Cortex of kidney (tissue), 1 donor: ENCODE measurements around the gene BFSP1.

Source experiments
- DNase-seq: peaks from one replicate; lab custom pipeline; 2025; lab: John Stamatoyannopoulos, UW

BFSP1 gene

DNA sequence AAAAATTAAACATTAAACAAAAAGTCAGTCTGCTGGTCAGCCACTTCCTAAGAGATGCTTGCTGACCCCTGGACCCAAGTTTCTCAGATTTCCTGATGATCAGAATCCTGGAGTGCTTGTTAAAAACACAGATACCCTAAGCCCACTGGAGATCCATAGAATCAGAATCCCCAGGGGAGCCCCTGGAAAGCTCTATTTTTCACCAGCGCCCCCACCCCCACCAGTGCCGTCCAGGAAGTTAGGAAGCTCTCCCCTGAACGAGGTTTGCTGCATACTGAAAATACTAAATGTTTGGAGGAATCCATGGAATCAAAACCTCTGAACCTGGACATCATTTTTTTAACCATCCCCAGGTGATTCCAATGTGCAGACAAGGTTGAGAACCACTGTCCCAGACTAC, 69.2 kb downstream of the BFSP1 start:
- DNase-seq: no peak

- no peak for DNase-seq
Measured at GRCh38 chr20:17460119-17460518, 71.1 kb downstream of the BFSP1 start.

GRCh38 chr20:17457588-17458190, 73.5 kb downstream of the BFSP1 start:
- no peak for DNase-seq

DNA sequence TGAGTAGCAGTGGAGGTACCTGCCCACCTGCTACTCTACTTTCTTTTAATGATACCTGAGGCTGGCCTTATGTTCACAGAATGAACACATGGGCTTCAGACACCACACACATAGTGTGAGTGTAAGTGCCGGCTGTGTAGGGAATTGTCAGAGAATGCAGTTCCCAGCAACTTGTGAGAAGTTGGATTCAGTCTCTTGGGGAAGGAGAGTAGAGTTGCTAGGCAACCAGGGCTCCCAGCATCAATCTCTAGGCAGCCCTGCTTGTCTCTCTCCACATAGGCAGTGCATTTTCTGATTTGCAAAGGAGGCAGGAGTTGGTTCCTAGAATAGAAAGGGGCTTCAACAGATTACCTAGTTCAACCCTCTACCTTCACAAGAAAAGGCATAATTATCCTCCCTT, 74.1 kb downstream of the BFSP1 start:
- DNase-seq: no peak

- no peak for DNase-seq
Measured at GRCh38 chr20:17456279-17456678, 74.9 kb downstream of the BFSP1 start.

DNA sequence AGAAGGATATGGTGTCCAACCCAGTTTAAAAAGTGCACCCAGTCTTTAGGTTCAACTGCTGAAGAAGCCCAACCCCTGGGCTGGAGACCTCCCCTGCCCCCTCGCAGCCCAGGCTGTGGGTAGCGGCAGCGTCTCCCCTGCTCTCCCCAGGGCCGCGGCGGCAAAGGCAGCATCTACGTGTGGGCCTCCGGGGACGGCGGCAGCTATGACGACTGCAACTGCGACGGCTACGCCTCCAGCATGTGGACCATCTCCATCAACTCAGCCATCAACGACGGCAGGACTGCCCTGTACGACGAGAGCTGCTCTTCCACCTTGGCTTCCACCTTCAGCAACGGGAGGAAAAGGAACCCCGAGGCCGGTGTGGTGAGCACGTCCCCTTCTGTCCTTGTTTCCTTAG, 77.6 kb downstream of the BFSP1 start:
- no peak for DNase-seq

GRCh38 chr20:17452441-17452840, 78.7 kb downstream of the BFSP1 start:
- DNase-seq: no peak

DNA sequence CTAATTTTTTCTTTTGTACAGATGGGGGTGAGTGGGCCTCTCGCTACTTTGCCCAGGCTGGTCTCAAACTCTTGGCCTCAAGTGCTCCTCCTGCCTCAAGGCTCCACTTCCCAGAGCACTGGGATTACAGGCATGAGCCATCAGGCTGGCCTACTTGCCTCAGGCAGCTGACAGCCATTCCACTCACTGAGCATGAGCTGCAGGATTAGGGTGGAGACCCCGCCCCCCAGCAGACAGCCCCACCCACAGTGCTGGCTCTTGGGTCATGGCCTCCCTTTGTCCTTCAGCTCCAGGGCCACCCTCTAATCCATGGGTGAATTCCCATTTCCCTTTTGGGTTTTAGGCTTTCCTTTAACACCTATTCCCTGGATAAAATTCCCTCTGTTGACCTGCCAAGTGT, 82.1 kb downstream of the BFSP1 start:
- DNase-seq: no peak

DNA sequence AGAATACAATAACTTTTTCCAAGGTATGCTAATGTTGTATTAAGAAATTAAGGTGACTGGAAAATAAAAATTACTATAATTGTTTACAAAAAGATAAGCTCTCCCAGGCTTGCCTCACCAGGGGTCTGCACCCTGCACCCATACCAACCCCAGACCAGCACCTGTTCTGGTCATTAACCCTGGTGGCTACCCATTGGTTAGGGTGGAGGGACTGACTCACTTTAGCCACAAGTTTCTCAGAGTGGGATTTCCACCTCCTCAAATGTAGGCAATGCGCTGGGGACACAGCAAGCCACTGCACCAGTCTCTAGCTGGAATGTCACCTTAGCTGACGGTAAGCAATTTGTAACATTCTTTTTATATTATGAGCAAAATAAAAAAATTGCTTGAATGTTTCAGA, 83.1 kb downstream of the BFSP1 start:
- DNase-seq: no peak

GRCh38 chr20:17446171-17446570, 85.0 kb downstream of the BFSP1 start:
- DNase-seq: no peak

GRCh38 chr20:17445543-17445942, 85.6 kb downstream of the BFSP1 start:
- DNase-seq: no peak

DNA sequence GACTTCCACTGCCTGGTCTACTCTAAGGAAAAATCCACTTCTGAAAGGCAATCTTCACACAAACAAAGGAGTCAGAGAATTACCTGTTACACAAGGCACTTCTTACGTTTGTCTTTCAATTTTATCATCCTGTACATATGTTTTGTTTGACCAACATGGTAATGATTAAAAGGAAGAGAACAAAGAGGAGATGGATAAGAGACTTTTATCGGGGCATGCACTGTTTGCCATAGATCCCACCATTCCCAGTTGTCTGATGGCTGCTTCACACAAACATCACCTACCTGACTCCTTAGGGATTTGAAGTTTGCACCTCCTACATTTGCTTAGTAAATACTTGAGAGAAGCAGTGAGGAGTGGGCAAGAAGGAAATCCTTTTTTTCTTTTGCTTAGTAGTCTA, 87.1 kb downstream of the BFSP1 start:
- DNase-seq: no peak
